Inflammatory macrophage (primary cell): ENCODE results near the gene ARID2.

Experiments used
- DNase-seq, 2 donors: peaks; one replicate each; pipeline ENCODE4 v3.0.0-alpha.2; 2020 to 2022

The ARID2 gene

GRCh38 chr12:45948546-45948945 lies 219.0 kb downstream of the ARID2 start:
- DNase-seq: no peak
